T-helper 9 cell (primary cell): ENCODE results near the gene HSD17B12.

Experiments used
- DNase-seq: peaks from one replicate; pipeline ENCODE4 v3.0.0-alpha.2; 2020

Gene HSD17B12

GRCh38 chr11:43874078-43874477 is 193.5 kb downstream of the HSD17B12 start:
- DNase-seq = no peak

GRCh38 chr11:43874738-43875137 is 194.2 kb downstream of the HSD17B12 start:
- no peak for DNase-seq

- no peak for DNase-seq
Observed at GRCh38 chr11:43879789-43880639, 199.5 kb downstream of the HSD17B12 start.

- peak; percentile 86 for DNase-seq
Observed at GRCh38 chr11:43880640-43881159, 200.2 kb downstream of the HSD17B12 start, which contains the start of gene ALKBH3. Gene ALKBH3, plus strand, starts transcription at chr11:43880831. Its CDS starts 1,822 bp downstream, at chr11:43882653.

GRCh38 chr11:43892851-43893250 is 212.3 kb downstream of the HSD17B12 start:
- DNase-seq = no peak

- no peak for DNase-seq
Observed at GRCh38 chr11:43894546-43894945, 214.0 kb downstream of the HSD17B12 start.

GRCh38 chr11:43895601-43896000 is 215.1 kb downstream of the HSD17B12 start:
- DNase-seq = no peak

GRCh38 chr11:43898574-43898973 is 218.0 kb downstream of the HSD17B12 start:
- DNase-seq = no peak

- no peak for DNase-seq
Observed at GRCh38 chr11:43899094-43899493, 218.6 kb downstream of the HSD17B12 start.

- no peak for DNase-seq
Observed at GRCh38 chr11:43901551-43901950, 221.0 kb downstream of the HSD17B12 start.

GRCh38 chr11:43903078-43903477 is 222.5 kb downstream of the HSD17B12 start:
- DNase-seq = no peak

- no peak for DNase-seq
Observed at GRCh38 chr11:43903969-43904368, 223.4 kb downstream of the HSD17B12 start.

- no peak for DNase-seq
Observed at GRCh38 chr11:43904742-43905535, 224.4 kb downstream of the HSD17B12 start.

- DNase-seq = no peak
Observed at GRCh38 chr11:43905813-43906241, 225.3 kb downstream of the HSD17B12 start.
